ENCODE data around the gene HMCN2.

HMCN2 gene

DNA sequence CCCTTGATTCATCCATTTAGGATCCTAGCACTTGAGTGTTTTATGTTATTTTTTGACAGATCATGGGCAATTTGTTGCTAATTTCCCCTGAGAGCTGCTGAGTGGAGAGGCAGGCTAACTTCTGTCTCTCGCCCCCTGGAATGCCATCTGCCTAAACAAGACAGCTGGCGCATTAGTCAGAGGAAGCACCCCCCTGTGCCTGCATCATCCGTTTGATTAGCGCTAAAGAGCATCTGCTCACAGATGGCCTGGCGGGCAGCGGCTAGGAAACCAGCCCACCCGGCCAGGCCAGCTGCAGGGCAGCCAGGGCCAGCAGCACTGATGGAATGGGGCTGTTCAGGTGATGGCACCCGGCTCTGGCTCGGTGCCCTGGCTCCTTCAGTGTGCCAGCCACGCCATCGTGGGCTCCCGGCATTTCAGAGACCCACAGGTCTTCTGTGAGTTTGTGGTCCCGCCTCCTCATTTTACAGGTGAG lies 156.3 kb downstream of the HMCN2 start:
- no peak for TF ChIP-seq CTCF (IDR thresholded peaks at IDR 0.05; ENCODE audit: borderline replicate concordance, insufficient read depth, low read depth, low read length)
- H3K4me3 ChIP-seq (ENCODE audit: low read depth, low read length): no peak overlapping the region

DNA sequence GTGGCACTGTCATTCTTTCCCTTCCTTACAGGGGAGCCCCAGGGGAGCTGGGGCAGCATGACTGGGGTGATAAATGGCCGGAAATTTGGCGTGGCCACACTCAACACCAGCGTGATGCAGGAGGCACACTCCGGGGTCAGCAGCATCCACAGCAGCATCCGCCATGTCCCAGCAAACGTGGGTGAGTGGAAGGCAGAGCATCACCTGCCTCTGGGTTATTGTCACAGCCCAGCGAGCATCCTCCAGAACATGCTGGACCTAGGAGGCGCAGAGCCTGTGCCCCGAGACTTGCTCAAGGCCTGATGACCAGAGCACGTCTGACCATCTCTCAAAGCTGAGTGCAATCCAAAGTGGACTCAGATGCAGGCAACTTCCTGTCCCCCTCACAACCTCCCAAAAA lies 157.0 kb downstream of the HMCN2 start:
- H3K4me3 ChIP-seq (ENCODE audit: low read depth, low read length): no peak overlapping the region
- no peak for TF ChIP-seq CTCF (IDR thresholded peaks at IDR 0.05; ENCODE audit: borderline replicate concordance, insufficient read depth, low read depth, low read length)

DNA sequence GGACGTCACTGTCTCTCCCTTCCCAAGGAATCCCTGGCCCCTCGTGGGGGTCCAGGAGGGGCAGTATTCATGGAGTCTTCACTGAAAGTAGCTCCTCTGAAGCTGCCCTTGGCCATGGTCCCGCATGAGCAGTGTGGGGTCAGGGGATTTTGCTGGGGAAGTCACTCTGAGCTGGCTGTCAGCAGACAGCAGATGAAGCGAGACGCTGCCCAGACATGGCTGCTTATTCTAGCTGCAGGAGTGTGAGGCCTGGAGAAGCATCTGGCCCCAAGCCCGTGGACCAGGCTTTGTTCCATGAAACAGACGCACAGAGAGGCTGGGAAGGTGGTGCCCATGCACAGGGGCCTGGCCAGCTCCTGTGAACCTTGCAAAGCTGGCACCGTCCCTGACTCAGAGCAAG lies 157.7 kb downstream of the HMCN2 start:
- H3K4me3 ChIP-seq (ENCODE audit: low read depth, low read length): no peak overlapping the region
- no peak for TF ChIP-seq CTCF (IDR thresholded peaks at IDR 0.05; ENCODE audit: borderline replicate concordance, insufficient read depth, low read depth, low read length)

- no peak overlapping the region for H3K4me3 ChIP-seq (ENCODE audit: low read depth, low read length)
- TF ChIP-seq CTCF (IDR thresholded peaks at IDR 0.05; ENCODE audit: borderline replicate concordance, insufficient read depth, low read depth, low read length): no peak
Observed at GRCh38 chr9:130424595-130425454, 159.3 kb downstream of the HMCN2 start.

DNA sequence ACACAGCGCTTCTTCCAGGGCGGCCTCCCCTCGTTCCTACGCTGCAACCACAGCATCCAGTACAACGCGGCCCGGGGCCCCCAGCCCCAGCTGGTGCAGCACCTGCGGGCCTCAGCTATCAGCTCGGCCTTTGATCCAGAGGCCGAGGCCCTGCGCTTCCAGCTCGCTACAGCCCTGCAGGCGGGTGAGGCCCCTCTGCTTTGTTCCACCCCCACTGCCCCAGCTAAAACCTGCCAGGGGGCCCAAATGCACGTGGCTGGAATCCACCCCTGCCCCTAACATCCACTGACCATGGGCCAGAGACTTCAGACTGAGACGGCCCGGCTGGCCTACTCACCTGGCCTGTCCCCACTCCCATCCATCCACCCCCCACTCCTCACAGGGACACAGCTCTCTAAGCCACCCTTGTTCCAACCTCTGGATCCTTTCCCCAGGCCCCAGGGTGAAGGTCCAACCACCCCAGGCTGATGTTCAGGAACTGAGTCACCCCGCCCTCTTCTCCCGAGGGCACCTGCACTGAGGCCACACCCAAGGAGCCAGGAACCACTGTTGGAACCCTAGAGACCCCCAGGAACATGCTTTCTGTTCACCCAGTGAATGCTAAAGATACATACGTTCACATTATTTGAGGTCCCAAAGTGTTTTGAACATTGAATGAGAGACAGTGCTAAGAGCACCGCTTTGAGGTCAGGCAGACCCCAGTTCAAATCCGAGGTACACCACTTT lies 160.3 kb downstream of the HMCN2 start:
- H3K4me3 ChIP-seq (ENCODE audit: low read depth, low read length): no peak overlapping the region
- no peak for TF ChIP-seq CTCF (IDR thresholded peaks at IDR 0.05; ENCODE audit: borderline replicate concordance, insufficient read depth, low read depth, low read length)

DNA sequence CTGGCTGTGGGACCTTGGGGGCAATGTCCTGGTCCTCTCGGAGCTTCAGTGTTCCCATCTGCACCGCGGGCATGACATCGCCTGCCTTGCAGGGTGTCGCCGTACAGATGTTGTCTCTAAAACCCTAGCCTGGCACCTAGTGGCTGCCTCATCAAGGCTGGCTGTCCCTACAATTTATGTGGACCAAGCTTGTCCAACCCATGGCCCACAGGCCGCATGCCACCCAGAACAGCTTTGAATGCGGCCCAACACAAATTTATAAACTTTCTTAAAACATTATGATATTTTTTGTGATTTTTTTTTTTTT lies 160.9 kb downstream of the HMCN2 start:
- TF ChIP-seq CTCF (IDR thresholded peaks at IDR 0.05; ENCODE audit: borderline replicate concordance, insufficient read depth, low read depth, low read length): no peak
- H3K4me3 ChIP-seq (ENCODE audit: low read depth, low read length): no peak overlapping the region

GRCh38 chr9:130426883-130427282 lies 161.3 kb downstream of the HMCN2 start:
- H3K4me3 ChIP-seq (ENCODE audit: low read depth, low read length): no peak overlapping the region
- no peak for TF ChIP-seq CTCF (IDR thresholded peaks at IDR 0.05; ENCODE audit: borderline replicate concordance, insufficient read depth, low read depth, low read length)

Measured in GM12875 (cell line).